BE2C (cell line): ENCODE measurements around the gene TAOK2.

Experiments used
- DNase-seq: peaks from one replicate; pipeline ENCODE4 v3.0.0-alpha.2; 2020
- H3K27me3 ChIP-seq: fragments of 250-450 bp; sonication (Bioruptor Pico); 2 replicates; pipeline ENCODE4 v1.5.1; 2020; ENCODE audit warnings: mild to moderate bottlenecking
- H3K36me3 ChIP-seq: fragments of 250-450 bp; sonication (Bioruptor Pico); 2 replicates; pipeline ENCODE4 v1.5.1; 2020; ENCODE audit warnings: mild to moderate bottlenecking
- H3K4me1 ChIP-seq: fragments of 250-450 bp; sonication (Bioruptor Pico); 2 replicates; pipeline ENCODE4 v1.5.1; 2020
- H3K4me3 ChIP-seq: 2 replicates; pipeline ENCODE4 v1.5.1; 2011; ENCODE audit warnings: low read depth, low read length
- H3K9me3 ChIP-seq: fragments of 250-450 bp; sonication (Bioruptor Pico); 2 replicates; pipeline ENCODE4 v1.5.1; 2020
- TF ChIP-seq, protein P1 (sequence below): IDR thresholded peaks from 2 replicates; pipeline ENCODE4 v1.5.1; 2012; ENCODE audit warnings: mild to moderate bottlenecking, low read depth, low read length

Gene TAOK2

GRCh38 chr16:29993191-29993902 is 19.7 kb downstream of the TAOK2 start:
- no peak for DNase-seq
- no peak overlapping the region for H3K4me3 ChIP-seq
- H3K4me1 ChIP-seq: no peaks in the 10 kb centered on the region
- H3K9me3 ChIP-seq: no peaks in the 10 kb centered on the region
- peaks cover 45% of the 10 kb centered on the region for H3K36me3 ChIP-seq
- TF ChIP-seq, protein P1, sequence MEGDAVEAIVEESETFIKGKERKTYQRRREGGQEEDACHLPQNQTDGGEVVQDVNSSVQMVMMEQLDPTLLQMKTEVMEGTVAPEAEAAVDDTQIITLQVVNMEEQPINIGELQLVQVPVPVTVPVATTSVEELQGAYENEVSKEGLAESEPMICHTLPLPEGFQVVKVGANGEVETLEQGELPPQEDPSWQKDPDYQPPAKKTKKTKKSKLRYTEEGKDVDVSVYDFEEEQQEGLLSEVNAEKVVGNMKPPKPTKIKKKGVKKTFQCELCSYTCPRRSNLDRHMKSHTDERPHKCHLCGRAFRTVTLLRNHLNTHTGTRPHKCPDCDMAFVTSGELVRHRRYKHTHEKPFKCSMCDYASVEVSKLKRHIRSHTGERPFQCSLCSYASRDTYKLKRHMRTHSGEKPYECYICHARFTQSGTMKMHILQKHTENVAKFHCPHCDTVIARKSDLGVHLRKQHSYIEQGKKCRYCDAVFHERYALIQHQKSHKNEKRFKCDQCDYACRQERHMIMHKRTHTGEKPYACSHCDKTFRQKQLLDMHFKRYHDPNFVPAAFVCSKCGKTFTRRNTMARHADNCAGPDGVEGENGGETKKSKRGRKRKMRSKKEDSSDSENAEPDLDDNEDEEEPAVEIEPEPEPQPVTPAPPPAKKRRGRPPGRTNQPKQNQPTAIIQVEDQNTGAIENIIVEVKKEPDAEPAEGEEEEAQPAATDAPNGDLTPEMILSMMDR: no peak
- H3K27me3 ChIP-seq: no peaks in the 10 kb centered on the region

DNA sequence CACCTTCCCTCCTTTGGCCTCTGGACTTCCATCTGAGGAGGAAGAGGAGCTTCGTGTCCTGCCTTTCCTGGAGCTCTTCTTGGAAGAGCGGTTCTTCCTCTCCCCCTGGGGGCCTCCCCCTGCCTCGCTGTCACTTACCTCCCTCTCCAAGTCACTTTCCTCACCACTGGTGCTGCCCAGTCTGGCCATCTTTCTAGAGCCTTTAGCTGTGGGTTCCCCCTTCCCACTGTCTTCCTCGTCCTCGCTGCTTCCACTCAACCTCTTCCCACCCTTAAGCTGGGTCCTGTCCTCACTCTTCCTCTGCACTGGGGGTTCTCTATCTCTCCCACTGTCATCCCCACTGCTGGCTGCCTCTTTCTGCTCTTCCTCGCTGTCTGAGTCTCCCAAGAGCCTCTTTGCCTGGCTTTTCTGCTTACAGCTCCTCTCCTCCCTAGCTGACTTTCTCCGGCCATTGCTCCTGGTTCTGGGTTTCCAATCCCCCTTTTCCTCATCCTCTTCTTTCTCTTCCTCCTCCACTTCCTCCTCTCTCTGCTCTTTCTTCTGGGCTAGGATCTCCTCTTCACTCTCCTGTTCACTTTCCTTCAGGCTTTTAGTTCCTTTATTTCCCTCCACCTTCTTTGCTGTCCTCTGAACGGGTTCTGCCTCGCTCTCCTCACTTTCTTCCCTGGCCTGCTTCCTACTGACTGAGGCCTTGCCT is 20.4 kb downstream of the TAOK2 start:
- DNase-seq: peak; percentile 1
- Histone ChIP-seq H3K4me3 (no peak overlapping the region), H3K36me3 (peaks cover 38% of the 10 kb centered on the region), H3K9me3 (no peaks in the 10 kb centered on the region), H3K4me1 (no peaks in the 10 kb centered on the region), H3K27me3 (no peaks in the 10 kb centered on the region)
- TF ChIP-seq, protein P1: no peak

DNA sequence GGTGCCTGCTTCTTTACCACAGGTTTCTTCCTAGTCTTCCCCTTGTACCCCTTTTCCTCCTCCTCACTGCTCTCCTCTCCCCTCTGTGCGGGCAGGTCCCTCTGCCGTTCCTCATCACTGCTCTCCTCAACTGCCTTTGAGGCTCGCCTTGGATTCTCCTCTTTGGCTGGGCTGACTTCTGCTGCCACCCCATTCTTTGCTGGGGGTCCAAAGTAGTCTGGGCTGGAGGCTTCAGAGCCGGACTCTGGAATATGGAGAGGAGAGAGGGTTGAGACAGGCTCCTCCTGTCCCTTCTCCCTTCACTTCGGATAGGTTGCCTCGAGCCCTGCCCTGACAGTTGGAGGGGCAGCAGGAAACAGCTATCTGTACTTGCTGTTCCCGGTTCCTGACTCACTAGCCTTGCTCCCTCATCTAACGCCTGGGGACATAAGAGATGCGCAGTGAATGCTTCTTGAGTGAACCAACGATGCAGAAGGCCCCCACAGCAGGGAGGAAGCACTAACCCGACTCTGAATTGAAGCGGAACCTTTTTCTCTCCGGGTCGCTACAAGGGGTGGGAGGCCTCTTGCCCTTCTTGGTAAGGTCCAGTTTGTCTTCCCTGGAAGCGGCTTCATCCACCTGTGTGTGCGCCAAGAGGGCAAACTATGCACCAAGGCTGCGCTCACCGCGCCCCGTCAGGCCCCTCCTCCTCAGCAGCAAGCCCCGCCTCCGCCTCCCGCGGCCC is 21.1 kb downstream of the TAOK2 start:
- H3K9me3 ChIP-seq: no peaks in the 10 kb centered on the region
- H3K27me3 ChIP-seq: no peaks in the 10 kb centered on the region
- no peaks in the 10 kb centered on the region for H3K4me1 ChIP-seq
- peaks cover 32% of the 10 kb centered on the region for H3K36me3 ChIP-seq
- TF ChIP-seq, protein P1: no peak
- H3K4me3 ChIP-seq: peak overlapping the region; percentile 94
- DNase-seq: peak; percentile 11

- peak within 1 kb of the TSS; percentile 94 for H3K4me3 ChIP-seq
- no peaks in the 10 kb centered on the region for H3K4me1 ChIP-seq
- H3K36me3 ChIP-seq: peaks cover 27% of the 10 kb centered on the region
- TF ChIP-seq, protein P1: no peak
- peak; percentile 93 for DNase-seq
- no peaks in the 10 kb centered on the region for H3K9me3 ChIP-seq
- no peaks in the 10 kb centered on the region for H3K27me3 ChIP-seq
Observed at GRCh38 chr16:29995324-29995910, 21.7 kb downstream of the TAOK2 start, which contains the start of gene HIRIP3. Gene HIRIP3, minus strand, starts transcription at chr16:29995617. Its CDS starts 12 bp downstream, at chr16:29995605.

DNA sequence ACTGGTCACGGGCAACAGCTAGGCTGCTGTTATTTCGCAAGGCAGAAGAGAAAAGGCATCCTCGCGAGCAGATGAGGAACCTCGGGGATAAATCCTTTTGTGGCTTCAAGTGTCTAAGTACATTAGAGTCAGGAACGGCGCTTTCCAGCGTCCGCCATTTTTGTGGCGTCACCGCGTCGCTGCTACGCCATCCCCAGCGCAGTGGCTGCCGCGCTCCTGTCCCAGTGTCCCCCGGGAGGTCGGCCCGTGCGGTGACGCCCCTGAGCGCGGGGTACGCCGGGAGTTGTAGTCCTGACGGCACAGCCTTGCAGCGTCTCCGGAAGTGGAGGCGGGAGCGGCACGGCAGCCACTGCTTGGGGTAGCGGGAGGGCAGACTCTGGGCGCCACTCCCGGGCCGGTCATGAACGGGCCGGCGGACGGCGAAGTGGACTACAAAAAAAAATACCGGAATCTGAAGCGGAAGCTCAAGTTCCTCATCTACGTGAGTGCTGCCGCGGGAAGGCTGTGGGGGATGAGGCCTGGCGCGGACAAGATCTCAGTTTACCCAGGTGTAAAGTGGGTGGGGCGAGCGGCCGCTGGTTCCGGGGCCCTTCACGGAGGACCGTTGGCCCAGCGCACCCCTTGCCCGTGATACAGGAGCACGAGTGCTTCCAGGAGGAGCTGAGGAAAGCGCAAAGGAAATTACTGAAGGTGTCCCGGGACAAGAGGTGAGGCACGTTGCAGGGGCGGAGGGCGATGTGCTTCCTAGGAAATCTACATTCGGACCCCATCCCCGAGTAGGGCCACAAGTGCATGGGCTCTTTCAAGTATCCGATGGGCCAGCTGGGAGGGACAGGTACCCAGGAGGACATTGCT is 22.5 kb downstream of the TAOK2 start, which contains the start of gene INO80E:
Gene INO80E (plus strand): TSS at position 331 of the 855 bp plus-strand sequence. CDS start 70 bp downstream, at position 401.
- peak; percentile 99 for DNase-seq
- Histone ChIP-seq H3K9me3 (no peaks in the 10 kb centered on the region), H3K27me3 (no peaks in the 10 kb centered on the region), H3K4me1 (no peaks in the 10 kb centered on the region), H3K36me3 (peaks cover 22% of the 10 kb centered on the region), H3K4me3 (peak within 1 kb of the TSS; percentile 94)
- TF ChIP-seq, protein P1: no peak
